Stomach (tissue), 4 donors: ENCODE measurements around the gene MATCAP1.

Experiments used
- EP300 ChIP-seq: sonication (generic); formaldehyde crosslinking; IDR thresholded peaks from one replicate; pipeline ENCODE4 v1.6.1; 2017; ENCODE audit warnings: antibody characterized with exemption
- POLR2A ChIP-seq, 4 donors: fragments of 450-650 bp; IDR thresholded peaks; one replicate each; pipeline ENCODE4 v1.6.1; 2016; ENCODE audit warnings: antibody characterized with exemption in 4 of 4, control low read depth in 2 of 4, mild to moderate bottlenecking in 1 of 4, moderate library complexity in 1 of 4
- TF ChIP-seq, protein P1 (sequence below), 7 experiments: fragments of 450-650 bp in 4 of 7; fragments of 200-600 bp in 3 of 7; sonication (generic) in 3 of 7; IDR thresholded peaks; one replicate each; pipeline ENCODE4 v1.5.1; 2016 to 2019; ENCODE audit warnings: antibody characterized with exemption in 7 of 7, control low read depth in 2 of 7, mild to moderate bottlenecking in 1 of 7

- TF ChIP-seq POLR2A (IDR thresholded peaks at IDR 0.05) (no peak), EP300 (no peak)
- TF ChIP-seq, protein P1, sequence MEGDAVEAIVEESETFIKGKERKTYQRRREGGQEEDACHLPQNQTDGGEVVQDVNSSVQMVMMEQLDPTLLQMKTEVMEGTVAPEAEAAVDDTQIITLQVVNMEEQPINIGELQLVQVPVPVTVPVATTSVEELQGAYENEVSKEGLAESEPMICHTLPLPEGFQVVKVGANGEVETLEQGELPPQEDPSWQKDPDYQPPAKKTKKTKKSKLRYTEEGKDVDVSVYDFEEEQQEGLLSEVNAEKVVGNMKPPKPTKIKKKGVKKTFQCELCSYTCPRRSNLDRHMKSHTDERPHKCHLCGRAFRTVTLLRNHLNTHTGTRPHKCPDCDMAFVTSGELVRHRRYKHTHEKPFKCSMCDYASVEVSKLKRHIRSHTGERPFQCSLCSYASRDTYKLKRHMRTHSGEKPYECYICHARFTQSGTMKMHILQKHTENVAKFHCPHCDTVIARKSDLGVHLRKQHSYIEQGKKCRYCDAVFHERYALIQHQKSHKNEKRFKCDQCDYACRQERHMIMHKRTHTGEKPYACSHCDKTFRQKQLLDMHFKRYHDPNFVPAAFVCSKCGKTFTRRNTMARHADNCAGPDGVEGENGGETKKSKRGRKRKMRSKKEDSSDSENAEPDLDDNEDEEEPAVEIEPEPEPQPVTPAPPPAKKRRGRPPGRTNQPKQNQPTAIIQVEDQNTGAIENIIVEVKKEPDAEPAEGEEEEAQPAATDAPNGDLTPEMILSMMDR (IDR thresholded peaks at IDR 0.05) = no peak
These were observed 26.5 kb downstream of the MATCAP1 start for GRCh38 chr16:67157106-67157748.
